ENCODE results near the gene KRT12. TPM values are rescaled to one million over a fixed set of nuclear protein-coding genes. Genes with fewer than 3 reads are reported as not detected.

KRT12 gene
- total and polyA plus RNA-seq, 9 of the 15 experiments (the other 6 are each of a cell fraction or from before 2014, with no cell fraction given), result 0.18 to 7.0 (median 2.2) TPM

- peak; percentile 71 for TF ChIP-seq POLR2AphosphoS5 (IDR thresholded peaks at IDR 0.05; ENCODE audit: control insufficient read depth, insufficient read depth, low read depth, low read length)
- TF ChIP-seq ATF3 (IDR thresholded peaks at IDR 0.05), result no peak
- TF ChIP-seq ATF3 (CRISPR knock-in tag; conservative IDR thresholded peaks at IDR 0.05), result 0 out of 2 replicates have a peak, but pooled peaks have one; percentile 13
- peak; percentile 46 for TF ChIP-seq TAF1 (IDR thresholded peaks at IDR 0.05; ENCODE audit: control insufficient read depth, extremely low read depth, insufficient read depth, low read length, severe bottlenecking)
- TF ChIP-seq NFYB (IDR thresholded peaks at IDR 0.05; ENCODE audit: extremely low read depth, insufficient read length), result no peak
- TF ChIP-seq MLLT1 (IDR thresholded peaks at IDR 0.05), result peak in 1 of 2 experiments; percentile 31; a peak in 2 of 4 replicates
- TF ChIP-seq ZNF592 (IDR thresholded peaks at IDR 0.05), result no peak; the same call in 1 of the 2 replicates
- 0 out of 4 replicates have a peak, but pooled peaks of 1 of the 2 experiments have one; percentile 4 for TF ChIP-seq SRF (CRISPR knock-in tag; IDR thresholded peaks at IDR 0.05)
Measured at GRCh38 chr17:40819528-40820125, 47.4 kb downstream of the KRT12 start (continued).
